Measurements from ENCODE around the gene LAMA3.

DNA sequence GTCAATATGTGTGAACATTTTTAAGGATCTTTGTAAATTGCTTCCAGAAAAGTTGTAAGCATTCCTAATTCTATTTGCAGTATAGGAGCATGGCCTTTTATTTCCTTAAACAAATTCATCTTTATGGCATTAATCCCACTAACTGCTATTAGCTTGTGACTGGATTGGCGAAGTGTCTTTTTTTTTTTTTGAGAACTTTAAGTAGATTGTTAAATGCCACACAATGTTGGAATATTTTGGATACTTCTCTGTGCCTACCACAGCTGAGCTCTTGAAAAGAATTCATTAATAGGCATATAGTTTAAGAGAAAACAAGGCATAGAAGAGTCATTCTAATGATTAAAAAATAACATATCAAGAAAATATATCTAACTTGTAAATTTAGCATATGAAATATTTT, 129.7 kb downstream of the LAMA3 start:
- TF ChIP-seq, protein P1, sequence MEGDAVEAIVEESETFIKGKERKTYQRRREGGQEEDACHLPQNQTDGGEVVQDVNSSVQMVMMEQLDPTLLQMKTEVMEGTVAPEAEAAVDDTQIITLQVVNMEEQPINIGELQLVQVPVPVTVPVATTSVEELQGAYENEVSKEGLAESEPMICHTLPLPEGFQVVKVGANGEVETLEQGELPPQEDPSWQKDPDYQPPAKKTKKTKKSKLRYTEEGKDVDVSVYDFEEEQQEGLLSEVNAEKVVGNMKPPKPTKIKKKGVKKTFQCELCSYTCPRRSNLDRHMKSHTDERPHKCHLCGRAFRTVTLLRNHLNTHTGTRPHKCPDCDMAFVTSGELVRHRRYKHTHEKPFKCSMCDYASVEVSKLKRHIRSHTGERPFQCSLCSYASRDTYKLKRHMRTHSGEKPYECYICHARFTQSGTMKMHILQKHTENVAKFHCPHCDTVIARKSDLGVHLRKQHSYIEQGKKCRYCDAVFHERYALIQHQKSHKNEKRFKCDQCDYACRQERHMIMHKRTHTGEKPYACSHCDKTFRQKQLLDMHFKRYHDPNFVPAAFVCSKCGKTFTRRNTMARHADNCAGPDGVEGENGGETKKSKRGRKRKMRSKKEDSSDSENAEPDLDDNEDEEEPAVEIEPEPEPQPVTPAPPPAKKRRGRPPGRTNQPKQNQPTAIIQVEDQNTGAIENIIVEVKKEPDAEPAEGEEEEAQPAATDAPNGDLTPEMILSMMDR (IDR thresholded peaks at IDR 0.05): no peak
- TF ChIP-seq POLR2A (IDR thresholded peaks at IDR 0.05): no peak
